Panc1 (cell line): ENCODE measurements around the gene STPG1.

ENCODE experiments used
- CTCF ChIP-seq: fragments of 450-650 bp; IDR thresholded peaks from 2 replicates; pipeline ENCODE4 v1.5.1; 2017; ENCODE audit warnings: mild to moderate bottlenecking
- POLR2AphosphoS5 ChIP-seq: IDR thresholded peaks from 2 replicates; pipeline ENCODE4 v1.6.1; 2012; ENCODE audit warnings: mild to moderate bottlenecking, low read depth, low read length, moderate library complexity
- REST ChIP-seq, 2 experiments: IDR thresholded peaks; 2 replicates each; pipeline ENCODE4 v1.6.1; 2011 to 2012; ENCODE audit warnings: low read depth in 2 of 2, control low read depth in 1 of 2, low read length in 1 of 2, mild to moderate bottlenecking in 1 of 2, moderate library complexity in 1 of 2; ENCODE audit not compliant: insufficient read depth in 1 of 2
- SIN3A ChIP-seq: IDR thresholded peaks from 2 replicates; pipeline ENCODE4 v1.6.1; 2012; ENCODE audit warnings: low read depth, mild to moderate bottlenecking, low read length, moderate library complexity, borderline replicate concordance; ENCODE audit not compliant: insufficient read depth
- TCF7L2 ChIP-seq: IDR thresholded peaks from 2 replicates; pipeline ENCODE4 v1.6.1; 2011; ENCODE audit warnings: mild to moderate bottlenecking, low read depth, low read length, inconsistent platforms

GRCh38 chr1:24369801-24370200, 43.8 kb downstream of the STPG1 start:
- no peak for TF ChIP-seq CTCF
- TF ChIP-seq REST (IDR thresholded peaks at IDR 0.05; ENCODE audit: insufficient read depth in 1 of 2, low read depth in 2 of 2, low read length in 1 of 2) = no peak
- TF ChIP-seq POLR2AphosphoS5 = no peak
- TF ChIP-seq SIN3A = no peak
- TF ChIP-seq TCF7L2 = no peak
